Neural cell (in vitro differentiated cells): Measurements from ENCODE around the gene CDON. TPM values are rescaled to one million over a fixed set of nuclear protein-coding genes. Genes with fewer than 3 reads are reported as not detected.

ENCODE experiments used
- H2AFZ ChIP-seq: fragments of 200-600, 300-800 bp; sonication (generic), shearing (Covaris generic); 2 replicates; pipeline ENCODE4 v1.6.0; 2014; ENCODE audit warnings: low read depth, mild to moderate bottlenecking, antibody characterized with exemption, low read length, moderate library complexity
- H3F3A ChIP-seq: fragments of 200-600 bp; shearing (Covaris generic); 2 replicates; pipeline ENCODE4 v1.6.1; 2016; ENCODE audit warnings: mild to moderate bottlenecking, moderate library complexity, mixed read lengths, antibody characterized with exemption, low read length; ENCODE audit not compliant: insufficient read depth, poor library complexity, severe bottlenecking
- H3K27ac ChIP-seq: fragments of 200-600, 300-800 bp; sonication (generic), shearing (Covaris generic); 2 replicates; pipeline ENCODE4 v1.5.1; 2014; ENCODE audit warnings: mild to moderate bottlenecking, low read length, moderate library complexity
- H3K27me3 ChIP-seq: fragments of 300-800, 200-600 bp; sonication (generic), shearing (Covaris generic); 2 replicates; pipeline ENCODE4 v1.6.0; 2014; ENCODE audit warnings: mild to moderate bottlenecking, low read depth, low read length, moderate library complexity; ENCODE audit not compliant: insufficient read depth
- H3K36me3 ChIP-seq: fragments of 300-800, 200-600 bp; sonication (generic), shearing (Covaris generic); 2 replicates; pipeline ENCODE4 v1.5.1; 2014; ENCODE audit warnings: mild to moderate bottlenecking, antibody characterized with exemption, low read length, moderate library complexity; ENCODE audit not compliant: insufficient read depth
- H3K4me2 ChIP-seq: fragments of 300-800, 200-600 bp; sonication (generic), shearing (Covaris generic); 2 replicates; pipeline ENCODE4 v1.6.0; 2014; ENCODE audit warnings: mild to moderate bottlenecking, low read length
- H3K4me3 ChIP-seq: fragments of 300-800, 200-600 bp; sonication (generic), shearing (Covaris generic); 2 replicates; pipeline ENCODE4 v1.5.1; 2014; ENCODE audit warnings: mild to moderate bottlenecking, low read length, moderate library complexity
- H3K79me2 ChIP-seq: fragments of 200-600 bp; shearing (Covaris generic); replicated peaks from 2 replicates; pipeline ENCODE4 v1.6.0; 2014; ENCODE audit warnings: mild to moderate bottlenecking, low read length, moderate library complexity; ENCODE audit not compliant: insufficient read depth
- H3K9ac ChIP-seq: fragments of 300-800, 200-600 bp; sonication (generic), shearing (Covaris generic); 2 replicates; pipeline ENCODE4 v1.6.1; 2016; ENCODE audit warnings: mild to moderate bottlenecking, low read length, mixed read lengths
- H3K9me2 ChIP-seq: fragments of 200-600 bp; shearing (Covaris generic); 2 replicates; pipeline ENCODE4 v1.6.1; 2016; ENCODE audit warnings: mild to moderate bottlenecking, low read length, mixed read lengths; ENCODE audit not compliant: insufficient read depth
- H3K9me3 ChIP-seq: fragments of 200-600, 300-800 bp; sonication (generic), shearing (Covaris generic); 2 replicates; pipeline ENCODE4 v1.6.1; 2016; ENCODE audit warnings: mild to moderate bottlenecking, mixed run types, low read length, moderate library complexity, mixed read lengths
- H4K20me1 ChIP-seq: fragments of 200-600 bp; shearing (Covaris generic); 2 replicates; pipeline ENCODE4 v1.6.1; 2016; ENCODE audit warnings: mild to moderate bottlenecking, mixed run types; ENCODE audit not compliant: insufficient read depth
- CTCF ChIP-seq: fragments of 450-650 bp; IDR thresholded peaks from 2 replicates; pipeline ENCODE4 v1.5.1; 2014; ENCODE audit warnings: antibody characterized with exemption, mild to moderate bottlenecking, moderate library complexity; ENCODE audit not compliant: poor library complexity, severe bottlenecking
- EP300 ChIP-seq: fragments of 450-650 bp; conservative IDR thresholded peaks from 2 replicates; pipeline ENCODE4 v1.6.1; 2014; ENCODE audit warnings: antibody characterized with exemption, mild to moderate bottlenecking, moderate library complexity; ENCODE audit not compliant: poor library complexity, severe bottlenecking
- EZH2 ChIP-seq: fragments of 200-600, 300-800 bp; shearing (Covaris generic), sonication (generic); IDR thresholded peaks from 2 replicates; pipeline ENCODE4 v1.6.1; 2014; ENCODE audit warnings: antibody characterized with exemption, low read length, borderline replicate concordance, mild to moderate bottlenecking; ENCODE audit not compliant: insufficient read depth, poor library complexity, severe bottlenecking
- MXI1 ChIP-seq: fragments of 450-650 bp; conservative IDR thresholded peaks from 2 replicates; pipeline ENCODE4 v1.6.1; 2014; ENCODE audit warnings: antibody characterized with exemption, mild to moderate bottlenecking; ENCODE audit not compliant: poor library complexity, severe bottlenecking
- POLR2AphosphoS5 ChIP-seq: IDR thresholded peaks from 2 replicates; pipeline ENCODE4 v1.6.1; 2012
- RAD21 ChIP-seq: fragments of 450-650 bp; conservative IDR thresholded peaks from 2 replicates; pipeline ENCODE4 v1.6.1; 2014; ENCODE audit warnings: antibody characterized with exemption, mild to moderate bottlenecking, moderate library complexity
- REST ChIP-seq: IDR thresholded peaks from 2 replicates; pipeline ENCODE4 v1.6.1; 2012; ENCODE audit warnings: borderline replicate concordance
- SMC3 ChIP-seq: fragments of 450-650 bp; conservative IDR thresholded peaks from 2 replicates; pipeline ENCODE4 v1.6.1; 2014; ENCODE audit warnings: antibody characterized with exemption, mild to moderate bottlenecking, moderate library complexity; ENCODE audit not compliant: poor library complexity
- TAF1 ChIP-seq: IDR thresholded peaks from 2 replicates; pipeline ENCODE4 v1.6.1; 2012; ENCODE audit warnings: low read depth
- polyA plus RNA-seq: library from polyadenylated mRNA; depleted of rRNA; stranded (reverse); fragments of >200 nt; gene quantifications from 2 replicates; pipeline ENCODE4 v1.2.3, GENCODE V29; 2014

The CDON gene
- polyA plus RNA-seq, 1 donor from 2014 or later, result 44.1 TPM

- no peak overlapping the region for H3K27ac ChIP-seq
- H3K4me3 ChIP-seq, result no peak overlapping the region
- no peak for TF ChIP-seq TAF1
- no peak for TF ChIP-seq MXI1
- TF ChIP-seq SMC3, result no peak
- no peaks in the 10 kb centered on the region for H3K27me3 ChIP-seq
- H3K9ac ChIP-seq, result no peak overlapping the region
- no peaks in the 10 kb centered on the region for H4K20me1 ChIP-seq
- H3K36me3 ChIP-seq, result no peaks in the 10 kb centered on the region
- H3K9me3 ChIP-seq, result no peaks in the 10 kb centered on the region
- no peaks in the 10 kb centered on the region for H3K9me2 ChIP-seq
- no peaks in the 10 kb centered on the region for H3F3A ChIP-seq
- H3K79me2 ChIP-seq, result no peaks in the 10 kb centered on the region
- no peak overlapping the region for H2AFZ ChIP-seq
- H3K4me2 ChIP-seq, result no peak overlapping the region
These were observed 136.9 kb downstream of the CDON start for GRCh38 chr11:125925804-125926203.

GRCh38 chr11:125925247-125925740 lies 137.4 kb downstream of the CDON start:
- Histone ChIP-seq H3K9me2 (no peaks in the 10 kb centered on the region), H3K79me2 (no peaks in the 10 kb centered on the region), H3K9me3 (no peaks in the 10 kb centered on the region), H3K36me3 (no peaks in the 10 kb centered on the region), H3K27me3 (no peaks in the 10 kb centered on the region), H3K4me2 (no peak overlapping the region), H3K4me3 (no peak overlapping the region), H2AFZ (no peak overlapping the region), H4K20me1 (no peaks in the 10 kb centered on the region), H3K27ac (no peak overlapping the region), H3F3A (no peaks in the 10 kb centered on the region), H3K9ac (no peak overlapping the region)
- TF ChIP-seq TAF1 (no peak), RAD21 (no peak), CTCF (no peak), SMC3 (no peak), REST (no peak), EP300 (no peak), POLR2AphosphoS5 (no peak), MXI1 (no peak), EZH2 (no peak)
